ENCODE results near the gene BAG3. TPM values are rescaled to one million over a fixed set of nuclear protein-coding genes. Genes with fewer than 3 reads are reported as not detected.
A peak's percentile ranks its signal among the peaks of the same experiment; 100 is the strongest.

The BAG3 gene
- total and polyA plus RNA-seq, 9 of the 15 experiments (the other 6 are each of a cell fraction or from before 2014, with no cell fraction given) = 2.6 to 27.4 (median 7.2) TPM

- TF ChIP-seq SP1 (CRISPR knock-in tag; IDR thresholded peaks at IDR 0.05) = peak; percentile 62
- no peak for TF ChIP-seq CEBPB (tag; IDR thresholded peaks at IDR 0.05)
- TF ChIP-seq OTX1 (CRISPR knock-in tag; IDR thresholded peaks at IDR 0.05) = no peak; the same call in 1 of the 2 replicates
- no peak for TF ChIP-seq ASH1L (IDR thresholded peaks at IDR 0.05; ENCODE audit: borderline replicate concordance, low read depth, partially characterized antibody)
- 0 out of 2 replicates have a peak, but pooled peaks have one; percentile 19 for TF ChIP-seq ZNF24 (IDR thresholded peaks at IDR 0.05)
- TF ChIP-seq ZNF134 (CRISPR knock-in tag; conservative IDR thresholded peaks at IDR 0.05) = no peak
- TF ChIP-seq POLR2A (conservative IDR thresholded peaks at IDR 0.05) = no peak
- TF ChIP-seq ELF2 (CRISPR knock-in tag; IDR thresholded peaks at IDR 0.05) = no peak
- TF ChIP-seq ARID4B (CRISPR knock-in tag; IDR thresholded peaks at IDR 0.05) = no peak
- TF ChIP-seq ZNF146 (CRISPR knock-in tag; IDR thresholded peaks at IDR 0.05; ENCODE audit: unreplicated experiment) = no peak
- no peak for TF ChIP-seq RFX1 (IDR thresholded peaks at IDR 0.05)
- TF ChIP-seq BRD9 (IDR thresholded peaks at IDR 0.05; ENCODE audit: low read depth, partially characterized antibody) = no peak
- TF ChIP-seq IRF9 (tag; IDR thresholded peaks at IDR 0.05) = no peak
- peak; percentile 18 for TF ChIP-seq KDM5B (IDR thresholded peaks at IDR 0.05; ENCODE audit: insufficient replicate concordance, low read depth, low read length)
- peak; percentile 51; the same call in 1 of the 2 replicates for TF ChIP-seq RB1 (IDR thresholded peaks at IDR 0.05; ENCODE audit: low read depth)
- no peak for TF ChIP-seq E2F3 (CRISPR knock-in tag; IDR thresholded peaks at IDR 0.05)
- TF ChIP-seq RBBP5 (IDR thresholded peaks at IDR 0.05; ENCODE audit: borderline replicate concordance, insufficient read depth, low read length, poor library complexity, severe bottlenecking) = peak; percentile 72
- TF ChIP-seq CTBP1 (IDR thresholded peaks at IDR 0.05; ENCODE audit: borderline replicate concordance) = peak; percentile 89
- TF ChIP-seq ZFX (CRISPR knock-in tag; IDR thresholded peaks at IDR 0.05) = 0 out of 2 replicates have a peak, but pooled peaks have one; percentile 39
- no peak for TF ChIP-seq HLTF (IDR thresholded peaks at IDR 0.05)
- peak in 1 of 2 experiments; percentile 23; a peak in 1 of 4 replicates for TF ChIP-seq MLLT1 (IDR thresholded peaks at IDR 0.05)
- TF ChIP-seq ZNF175 (CRISPR knock-in tag; IDR thresholded peaks at IDR 0.05; ENCODE audit: low read depth) = no peak
- no peak for TF ChIP-seq CHD4 (IDR thresholded peaks at IDR 0.05; ENCODE audit: insufficient read depth, insufficient replicate concordance, low read depth, low read length, poor library complexity, severe bottlenecking)
These were observed 74.9 kb downstream of the BAG3 start, which contains the start of gene INPP5F (continued) for GRCh38 chr10:119725828-119726675.
